ENCODE measurements around the gene SEC14L5.

GRCh38 chr16:5012887-5013286, 54.8 kb downstream of the SEC14L5 start:
- TF ChIP-seq, protein P1, sequence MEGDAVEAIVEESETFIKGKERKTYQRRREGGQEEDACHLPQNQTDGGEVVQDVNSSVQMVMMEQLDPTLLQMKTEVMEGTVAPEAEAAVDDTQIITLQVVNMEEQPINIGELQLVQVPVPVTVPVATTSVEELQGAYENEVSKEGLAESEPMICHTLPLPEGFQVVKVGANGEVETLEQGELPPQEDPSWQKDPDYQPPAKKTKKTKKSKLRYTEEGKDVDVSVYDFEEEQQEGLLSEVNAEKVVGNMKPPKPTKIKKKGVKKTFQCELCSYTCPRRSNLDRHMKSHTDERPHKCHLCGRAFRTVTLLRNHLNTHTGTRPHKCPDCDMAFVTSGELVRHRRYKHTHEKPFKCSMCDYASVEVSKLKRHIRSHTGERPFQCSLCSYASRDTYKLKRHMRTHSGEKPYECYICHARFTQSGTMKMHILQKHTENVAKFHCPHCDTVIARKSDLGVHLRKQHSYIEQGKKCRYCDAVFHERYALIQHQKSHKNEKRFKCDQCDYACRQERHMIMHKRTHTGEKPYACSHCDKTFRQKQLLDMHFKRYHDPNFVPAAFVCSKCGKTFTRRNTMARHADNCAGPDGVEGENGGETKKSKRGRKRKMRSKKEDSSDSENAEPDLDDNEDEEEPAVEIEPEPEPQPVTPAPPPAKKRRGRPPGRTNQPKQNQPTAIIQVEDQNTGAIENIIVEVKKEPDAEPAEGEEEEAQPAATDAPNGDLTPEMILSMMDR (IDR thresholded peaks at IDR 0.05; ENCODE audit: poor library complexity), result no peak
- TF ChIP-seq EZH2phosphoT487 (IDR thresholded peaks at IDR 0.05; ENCODE audit: low read depth, severe bottlenecking, unreplicated experiment), result no peak
